BJ (cell line): ENCODE data around the gene TTC12. TPM values are rescaled to one million over a fixed set of nuclear protein-coding genes. Genes with fewer than 3 reads are reported as not detected.
"Not testable (repeated sequence)": the region's sequence is repeated elsewhere in the genome, so short reads cannot be mapped to it uniquely, and the experiment has no call there.

ENCODE experiments used
- CTCF ChIA-PET: fragments of 350-600 bp; formaldehyde crosslinking; extraction: SDS; loops from one replicate; lab custom pipeline; 2021; ENCODE audit warnings: antibody characterized with exemption, inconsistent platforms; lab: Yijun Ruan, JAX
- POLR2A ChIA-PET: fragments of 300-600 bp; sonication (Branson Sonifier 250); formaldehyde crosslinking; extraction: SDS; loops from one replicate; lab custom pipeline; 2021; ENCODE audit warnings: antibody characterized with exemption; lab: Charles Lee
- DNase-seq: peaks from one replicate; pipeline ENCODE4 v3.0.0-alpha.2; 2011; ENCODE audit warnings: low read depth
- H3K27me3 ChIP-seq: 2 replicates; pipeline ENCODE4 v1.6.0; 2011; ENCODE audit warnings: low read length; ENCODE audit not compliant: control insufficient read depth, insufficient read depth
- H3K36me3 ChIP-seq: 2 replicates; pipeline ENCODE4 v1.5.1; 2011; ENCODE audit warnings: low read length; ENCODE audit not compliant: control insufficient read depth, insufficient read depth
- H3K4me3 ChIP-seq: 2 replicates; pipeline ENCODE4 v1.5.1; 2011; ENCODE audit warnings: low read depth, mild to moderate bottlenecking, control low read depth, low read length
- CTCF ChIP-seq: IDR thresholded peaks from 2 replicates; pipeline ENCODE4 v1.5.1; 2011; ENCODE audit warnings: low read depth, mild to moderate bottlenecking, control low read depth, inconsistent platforms, low read length, moderate library complexity; ENCODE audit not compliant: insufficient read depth
- polyA plus RNA-seq: library from polyadenylated mRNA; depleted of rRNA; stranded (reverse); fragments of >200 nt; gene quantifications from 2 replicates; pipeline ENCODE4 v1.2.3, GENCODE V29; 2011

Gene TTC12
- polyA plus RNA-seq, 1 experiment = 14.0 TPM

GRCh38 chr11:113288286-113288863, 26.0 kb upstream of the TTC12 start:
- no peak overlapping the region for H3K4me3 ChIP-seq
- CTCF ChIA-PET = interaction anchor here (0.6 to 3.8 kb wide), 7 partner anchors 8 to 1005 kb away, joined by 3 to 105 read pairs (median 4); no protein-coding TSS in a partner anchor
- no peak for TF ChIP-seq CTCF
- H3K27me3 ChIP-seq = peaks cover 6% of the 10 kb centered on the region
- no peak for DNase-seq
- POLR2A ChIA-PET = no interaction called here
- H3K36me3 ChIP-seq = no peaks in the 10 kb centered on the region

- no peak overlapping the region for H3K4me3 ChIP-seq
- peaks cover 8% of the 10 kb centered on the region for H3K27me3 ChIP-seq
- no peak for DNase-seq
- ChIA-PET POLR2A (no interaction called here), CTCF (interaction anchor here (0.6 to 3.8 kb wide), 38 partner anchors 9 to 1068 kb away, joined by 3 to 105 read pairs (median 3); no protein-coding TSS in a partner anchor)
- TF ChIP-seq CTCF = peak; percentile 97
- H3K36me3 ChIP-seq = no peaks in the 10 kb centered on the region
These were observed 24.8 kb upstream of the TTC12 start for GRCh38 chr11:113289431-113290187.

- Histone ChIP-seq H3K27me3 (peaks cover 8% of the 10 kb centered on the region), H3K4me3 (no peak overlapping the region), H3K36me3 (no peaks in the 10 kb centered on the region)
- ChIA-PET CTCF (no interaction called here), POLR2A (no interaction called here)
- DNase-seq = no peak
- TF ChIP-seq CTCF = no peak
These were observed 20.4 kb upstream of the TTC12 start for GRCh38 chr11:113293936-113294335.

GRCh38 chr11:113295993-113296392, 18.4 kb upstream of the TTC12 start:
- POLR2A ChIA-PET = no interaction called here
- TF ChIP-seq CTCF = no peak
- H3K4me3 ChIP-seq = no peak overlapping the region
- DNase-seq = no peak
- peaks cover 6% of the 10 kb centered on the region for H3K27me3 ChIP-seq
- H3K36me3 ChIP-seq = no peaks in the 10 kb centered on the region
- CTCF ChIA-PET = interaction anchor here (1.2 to 1.3 kb wide), 2 partner anchors 10 to 500 kb away, joined by 3 to 8 read pairs; no protein-coding TSS in a partner anchor

GRCh38 chr11:113296447-113297205, 17.8 kb upstream of the TTC12 start:
- DNase-seq = no peak
- Histone ChIP-seq H3K27me3 (peaks cover 4% of the 10 kb centered on the region), H3K4me3 (no peak overlapping the region), H3K36me3 (no peaks in the 10 kb centered on the region)
- TF ChIP-seq CTCF = no peak
- CTCF ChIA-PET = interaction anchor here (0.7 to 1.7 kb wide), 5 partner anchors 8 to 499 kb away, joined by 3 to 8 read pairs (median 3); no protein-coding TSS in a partner anchor
- POLR2A ChIA-PET = no interaction called here

- H3K4me3 ChIP-seq, DNase-seq, H3K27me3 ChIP-seq, H3K36me3 ChIP-seq: not testable (repeated sequence)
- CTCF ChIA-PET = interaction anchor here (1.3 to 1.7 kb wide), 2 partner anchors 10 to 460 kb away, joined by 3 to 5 read pairs; no protein-coding TSS in a partner anchor
- POLR2A ChIA-PET = interaction anchor here (0.6 kb wide), 1 partner anchor 223 kb away, joined by 7 read pairs; no protein-coding TSS in a partner anchor
These were observed 15.9 kb upstream of the TTC12 start for GRCh38 chr11:113298496-113298895.
